Liver (tissue), 9 donors: Measurements from ENCODE around the gene TUBGCP4. TPM values are rescaled to one million over a fixed set of nuclear protein-coding genes. Genes with fewer than 3 reads are reported as not detected.

ENCODE experiments used
- DNase-seq: peaks from one replicate; pipeline ENCODE4 v3.0.0-alpha.2; 2017; ENCODE audit warnings: low spot score
- H3K27ac ChIP-seq, 2 donors: one replicate each; pipeline ENCODE4 v1.7.0; 2013; ENCODE audit warnings: inconsistent platforms in 2 of 2, low read length in 2 of 2, control low read depth in 1 of 2, low read depth in 1 of 2, mild to moderate bottlenecking in 1 of 2
- H3K27me3 ChIP-seq, 4 donors: one replicate each; pipeline versions ENCODE4 v1.6.1 to v1.7.0; 2013; ENCODE audit warnings: low read length in 3 of 4, inconsistent platforms in 1 of 4, mild to moderate bottlenecking in 1 of 4, moderate library complexity in 1 of 4; ENCODE audit not compliant: control insufficient read depth in 4 of 4, insufficient read depth in 4 of 4
- H3K36me3 ChIP-seq, 4 donors: one replicate each; pipeline versions ENCODE4 v1.6.1 to v1.7.0; 2013; ENCODE audit warnings: low read length in 3 of 4, mild to moderate bottlenecking in 3 of 4, low read depth in 1 of 4, moderate library complexity in 1 of 4; ENCODE audit not compliant: control insufficient read depth in 4 of 4, insufficient read depth in 3 of 4
- H3K4me1 ChIP-seq, 4 donors: one replicate each; pipeline versions ENCODE4 v1.6.1 to v1.7.0; 2013; ENCODE audit warnings: low read length in 3 of 4, mild to moderate bottlenecking in 3 of 4, moderate library complexity in 1 of 4; ENCODE audit not compliant: control insufficient read depth in 4 of 4, insufficient read depth in 4 of 4
- H3K4me3 ChIP-seq, 3 donors: one replicate each; pipeline versions ENCODE4 v1.6.1 to v1.7.0; 2013; ENCODE audit warnings: low read length in 3 of 3, control low read depth in 1 of 3, low read depth in 1 of 3, mild to moderate bottlenecking in 1 of 3
- H3K9ac ChIP-seq, 2 donors: one replicate each; pipeline ENCODE4 v1.7.0; 2013; ENCODE audit warnings: low read length in 2 of 2, mild to moderate bottlenecking in 2 of 2, moderate library complexity in 2 of 2, control low read depth in 1 of 2, low read depth in 1 of 2
- H3K9me3 ChIP-seq, 4 donors: one replicate each; pipeline versions ENCODE4 v1.6.1 to v1.7.0; 2013; ENCODE audit warnings: low read length in 3 of 4; ENCODE audit not compliant: control insufficient read depth in 4 of 4
- CTCF ChIP-seq: fragments of 150-350 bp; IDR thresholded peaks from 2 replicates; pipeline ENCODE4 v1.5.1; 2017; ENCODE audit warnings: improper control_type of control experiment, low read depth, low read length; ENCODE audit not compliant: missing input control
- EGR1 ChIP-seq, 2 donors: IDR thresholded peaks; 2 replicates each; pipeline ENCODE4 v1.6.1; 2016 to 2018; ENCODE audit warnings: antibody characterized with exemption in 2 of 2, low read depth in 2 of 2
- FOXA1 ChIP-seq: IDR thresholded peaks from 2 replicates; pipeline ENCODE4 v1.6.1; 2016; ENCODE audit warnings: antibody characterized with exemption
- FOXA2 ChIP-seq: IDR thresholded peaks from 2 replicates; pipeline ENCODE4 v1.6.1; 2016; ENCODE audit warnings: antibody characterized with exemption
- GABPA ChIP-seq, 2 donors: IDR thresholded peaks in 1 of 2; conservative IDR thresholded peaks in 1 of 2; 2 replicates each; pipeline ENCODE4 v1.6.1; 2016; ENCODE audit warnings: antibody characterized with exemption in 2 of 2, mild to moderate bottlenecking in 1 of 2, moderate library complexity in 1 of 2
- HNF4A ChIP-seq, 2 donors: conservative IDR thresholded peaks; 2 replicates each; pipeline ENCODE4 v1.6.1; 2016; ENCODE audit warnings: antibody characterized with exemption in 2 of 2, mild to moderate bottlenecking in 2 of 2
- HNF4G ChIP-seq: IDR thresholded peaks from 2 replicates; pipeline ENCODE4 v1.6.1; 2016; ENCODE audit warnings: antibody characterized with exemption
- JUND ChIP-seq, 2 donors: IDR thresholded peaks; 2 replicates each; pipeline ENCODE4 v1.6.1; 2016; ENCODE audit warnings: antibody characterized with exemption in 2 of 2
- MAX ChIP-seq: IDR thresholded peaks from 2 replicates; pipeline ENCODE4 v1.6.1; 2016; ENCODE audit warnings: antibody characterized with exemption
- NR2F2 ChIP-seq: IDR thresholded peaks from 2 replicates; pipeline ENCODE4 v1.6.1; 2016; ENCODE audit warnings: antibody characterized with exemption
- RAD21 ChIP-seq, 2 donors: IDR thresholded peaks; 2 replicates each; pipeline ENCODE4 v1.6.1; 2016; ENCODE audit warnings: antibody characterized with exemption in 2 of 2, mild to moderate bottlenecking in 2 of 2
- REST ChIP-seq: IDR thresholded peaks from 2 replicates; pipeline ENCODE4 v1.6.1; 2016; ENCODE audit warnings: antibody characterized with exemption, mild to moderate bottlenecking
- RXRA ChIP-seq, 2 donors: IDR thresholded peaks; 2 replicates each; pipeline ENCODE4 v1.6.1; 2017 to 2018; ENCODE audit warnings: antibody characterized with exemption in 2 of 2, mild to moderate bottlenecking in 1 of 2
- SP1 ChIP-seq: IDR thresholded peaks from 2 replicates; pipeline ENCODE4 v1.6.1; 2018; ENCODE audit warnings: antibody characterized with exemption, mild to moderate bottlenecking
- TAF1 ChIP-seq: conservative IDR thresholded peaks from 2 replicates; pipeline ENCODE4 v1.6.1; 2016; ENCODE audit warnings: antibody characterized with exemption, mild to moderate bottlenecking
- YY1 ChIP-seq: IDR thresholded peaks from 2 replicates; pipeline ENCODE4 v1.6.1; 2016; ENCODE audit warnings: antibody characterized with exemption, mild to moderate bottlenecking
- ZBTB33 ChIP-seq: IDR thresholded peaks from 2 replicates; pipeline ENCODE4 v1.6.1; 2016; ENCODE audit warnings: antibody characterized with exemption
- WGBS: extraction: QIAGEN DNeasy Blood & Tissue Kit; methylation state at CpG from one replicate; pipeline ENCODE4 v1.1.7; 2013; 5-methylcytosine and 5-hydroxymethylcytosine counted together
- polyA plus RNA-seq, 2 donors: library from polyadenylated mRNA; stranded (reverse) in 1 of 2; unstranded in 1 of 2; fragments of 200-250 nt in 1 of 2; fragments of >200 nt in 1 of 2; fragmentation: Nextera tagmentation in 1 of 2; extraction: Ambion mirVana in 1 of 2; gene quantifications; one replicate each; pipeline versions ENCODE4 v1.2.1 to v1.2.3, GENCODE V29; 2013 to 2015
- total RNA-seq, 2 donors: library from RNA; depleted of rRNA; stranded (reverse); fragments of >200 nt; gene quantifications; one replicate each; pipeline ENCODE4 v1.2.3, GENCODE V29; 2014
- donor health status: healthy.
- donor health status: healthy.
- donor health status: healthy.
- donor health status: healthy.
- donor health status: healthy.

Gene TUBGCP4
- total and polyA plus RNA-seq, 4 donors = 4.6 to 20.5 (median 12.4) TPM

GRCh38 chr15:43423793-43424192 lies 52.9 kb downstream of the TUBGCP4 start:
- 95% methylated on average over 3 of the region's 3 CpGs for WGBS
- TF ChIP-seq HNF4G = no peak
- no peak for DNase-seq
- H3K4me3 ChIP-seq = no peak overlapping the region
- H3K27ac ChIP-seq = no peak overlapping the region
- H3K4me1 ChIP-seq = no peaks in the 10 kb centered on the region
- H3K9me3 ChIP-seq = no peaks in the 10 kb centered on the region
- H3K9ac ChIP-seq = no peak overlapping the region
- H3K36me3 ChIP-seq = peaks cover 0 to 31% (median 17%) of the 10 kb centered on the region in 4 donors
- H3K27me3 ChIP-seq = no peaks in the 10 kb centered on the region

GRCh38 chr15:43429687-43430086 lies 58.8 kb downstream of the TUBGCP4 start:
- 82% methylated on average over 3 of the region's 3 CpGs for WGBS
- no peak for DNase-seq
- Histone ChIP-seq H3K9me3 (no peaks in the 10 kb centered on the region), H3K4me3 (no peak overlapping the region), H3K27ac (no peak overlapping the region), H3K27me3 (no peaks in the 10 kb centered on the region), H3K36me3 (peaks cover 1 to 22% (median 12%) of the 10 kb centered on the region in 4 donors), H3K9ac (no peak overlapping the region), H3K4me1 (no peaks in the 10 kb centered on the region)
- TF ChIP-seq HNF4G (no peak), JUND (IDR thresholded peaks at IDR 0.05) (no peak), FOXA1 (no peak), SP1 (no peak), NR2F2 (no peak), CTCF (no peak), ZBTB33 (no peak), HNF4A (conservative IDR thresholded peaks at IDR 0.05) (no peak), EGR1 (IDR thresholded peaks at IDR 0.05; ENCODE audit: low read depth in 2 of 2) (no peak), RXRA (IDR thresholded peaks at IDR 0.05) (no peak), REST (no peak), YY1 (no peak), FOXA2 (no peak), TAF1 (no peak), RAD21 (IDR thresholded peaks at IDR 0.05) (no peak), GABPA (IDR thresholded peaks at IDR 0.05 in 1 of 2, conservative IDR thresholded peaks at IDR 0.05 in 1 of 2) (no peak), MAX (no peak)
